Activated CD8-positive, alpha-beta T cell treated with anti-CD3 and anti-CD28 coated beads for 36 hours (primary cell): ENCODE results near the gene TBC1D22A. TPM values are rescaled to one million over a fixed set of nuclear protein-coding genes. Genes with fewer than 3 reads are reported as not detected.

Experiments used
- ATAC-seq: fragments of 200-7000 bp; cut with Tn5 transposase; one replicate; pipeline ENCODE4 v1.10.0; 2021; ENCODE audit warnings: mild to moderate bottlenecking, moderate library complexity
- CTCF ChIA-PET: fragments of 350-600 bp; sonication (Branson Sonifier 250); formaldehyde crosslinking; loops from one replicate; lab custom pipeline; 2021; ENCODE audit warnings: antibody characterized with exemption; lab: Charles Lee
- POLR2A ChIA-PET: fragments of 350-600 bp; sonication (Branson Sonifier 250); formaldehyde crosslinking; loops from one replicate; lab custom pipeline; 2021; ENCODE audit warnings: antibody characterized with exemption; lab: Charles Lee
- DNase-seq: peaks from one replicate; pipeline ENCODE4 v3.0.0-alpha.2; 2020
- H3K27ac Mint-ChIP-seq: one replicate; pipeline ENCODE4 v1.8.0; 2021; ENCODE audit warnings: mild to moderate bottlenecking, mixed read lengths
- H3K27me3 Mint-ChIP-seq: one replicate; pipeline ENCODE4 v1.8.0; 2021; ENCODE audit warnings: mixed read lengths
- H3K36me3 Mint-ChIP-seq: one replicate; pipeline ENCODE4 v1.8.0; 2021; ENCODE audit warnings: low read depth, mixed read lengths
- H3K4me1 Mint-ChIP-seq: one replicate; pipeline ENCODE4 v1.8.0; 2021; ENCODE audit warnings: low read depth, mixed read lengths
- H3K4me3 Mint-ChIP-seq: one replicate; pipeline ENCODE4 v1.8.0; 2021; ENCODE audit warnings: mild to moderate bottlenecking, moderate library complexity, mixed read lengths
- H3K9me3 Mint-ChIP-seq: one replicate; pipeline ENCODE4 v1.8.0; 2021; ENCODE audit warnings: mixed read lengths
- CTCF ChIP-seq: fragments of 200-600 bp; IDR thresholded peaks from one replicate; pipeline ENCODE4 v1.8.0; 2022; ENCODE audit warnings: antibody characterized with exemption, mild to moderate bottlenecking
- intact Hi-C: fragments of 100-400 bp; cut with micrococcal nuclease; formaldehyde crosslinking; loops from one replicate; pipeline ENCODE4 v1.10.0; 2022
- total RNA-seq, 2 experiments: library from RNA; stranded (reverse); gene quantifications; one replicate each; pipeline ENCODE4 v1.2.3, GENCODE V29; 2021

TBC1D22A gene
- total RNA-seq, 2 experiments from 2014 or later, result 41.0 to 42.8 TPM

- CTCF ChIA-PET, result no interaction called here
- H3K4me1 Mint-ChIP-seq, result peaks cover 7% of the 10 kb centered on the region
- H3K36me3 Mint-ChIP-seq, result peaks cover 5% of the 10 kb centered on the region
- no peak for ATAC-seq
- no peaks in the 10 kb centered on the region for H3K9me3 Mint-ChIP-seq
- peak overlapping the region; percentile 1 for H3K27ac Mint-ChIP-seq
- H3K4me3 Mint-ChIP-seq, result no peak overlapping the region
- intact Hi-C loops, result no loop called here
- POLR2A ChIA-PET, result interaction anchor here (1.3 kb wide), 1 partner anchor 8 kb away, joined by 3 read pairs; no protein-coding TSS in a partner anchor
- H3K27me3 Mint-ChIP-seq, result no peaks in the 10 kb centered on the region
- DNase-seq, result no peak
- TF ChIP-seq CTCF, result no peak
These were observed 363.2 kb downstream of the TBC1D22A start for GRCh38 chr22:47125603-47126002.

- H3K36me3 Mint-ChIP-seq, result peaks cover 5% of the 10 kb centered on the region
- CTCF ChIA-PET, result no interaction called here
- ATAC-seq, result no peak
- peaks cover 7% of the 10 kb centered on the region for H3K4me1 Mint-ChIP-seq
- H3K27me3 Mint-ChIP-seq, result no peaks in the 10 kb centered on the region
- TF ChIP-seq CTCF, result no peak
- no peak overlapping the region for H3K27ac Mint-ChIP-seq
- no peaks in the 10 kb centered on the region for H3K9me3 Mint-ChIP-seq
- H3K4me3 Mint-ChIP-seq, result no peak overlapping the region
- intact Hi-C loops, result no loop called here
- POLR2A ChIA-PET, result no interaction called here
- no peak for DNase-seq
These were observed 363.9 kb downstream of the TBC1D22A start for GRCh38 chr22:47126344-47126811.

- no peaks in the 10 kb centered on the region for H3K9me3 Mint-ChIP-seq
- no peak overlapping the region for H3K4me3 Mint-ChIP-seq
- H3K27me3 Mint-ChIP-seq, result no peaks in the 10 kb centered on the region
- ChIA-PET CTCF (no interaction called here), POLR2A (no interaction called here)
- H3K36me3 Mint-ChIP-seq, result peaks cover 5% of the 10 kb centered on the region
- H3K4me1 Mint-ChIP-seq, result peaks cover 7% of the 10 kb centered on the region
- no peak for TF ChIP-seq CTCF
- no peak for ATAC-seq
- H3K27ac Mint-ChIP-seq, result no peak overlapping the region
- intact Hi-C loops, result no loop called here
- no peak for DNase-seq
These were observed 365.0 kb downstream of the TBC1D22A start for GRCh38 chr22:47127441-47127871.

GRCh38 chr22:47128216-47128615 is 365.8 kb downstream of the TBC1D22A start:
- ChIA-PET CTCF (no interaction called here), POLR2A (no interaction called here)
- Mint-ChIP-seq H3K4me3 (no peak overlapping the region), H3K27ac (no peak overlapping the region), H3K4me1 (peaks cover 7% of the 10 kb centered on the region), H3K27me3 (no peaks in the 10 kb centered on the region), H3K9me3 (no peaks in the 10 kb centered on the region), H3K36me3 (peaks cover 5% of the 10 kb centered on the region)
- ATAC-seq (no peak), DNase-seq (no peak)
- intact Hi-C loops, result no loop called here
- TF ChIP-seq CTCF, result no peak

- no peak overlapping the region for H3K27ac Mint-ChIP-seq
These were observed 366.3 kb downstream of the TBC1D22A start for GRCh38 chr22:47128622-47129215.

More at GRCh38 chr22:47128622-47129215, 366.3 kb downstream of the TBC1D22A start:
- no peak for ATAC-seq
- no peaks in the 10 kb centered on the region for H3K9me3 Mint-ChIP-seq
- no peaks in the 10 kb centered on the region for H3K27me3 Mint-ChIP-seq
- CTCF ChIA-PET, result no interaction called here
- H3K4me3 Mint-ChIP-seq, result no peak overlapping the region
- DNase-seq, result no peak
- H3K36me3 Mint-ChIP-seq, result peaks cover 5% of the 10 kb centered on the region
- intact Hi-C loops, result no loop called here
- peaks cover 4% of the 10 kb centered on the region for H3K4me1 Mint-ChIP-seq
- POLR2A ChIA-PET, result interaction anchor here (1.2 kb wide), 1 partner anchor 331 kb away, joined by 3 read pairs; no protein-coding TSS in a partner anchor
- TF ChIP-seq CTCF, result no peak
